ENCODE results near the gene TAS2R41. TPM values are rescaled to one million over a fixed set of nuclear protein-coding genes. Genes with fewer than 3 reads are reported as not detected.

Gene TAS2R41
- total RNA-seq, 4 donors from 2014 or later: not detected

DNA sequence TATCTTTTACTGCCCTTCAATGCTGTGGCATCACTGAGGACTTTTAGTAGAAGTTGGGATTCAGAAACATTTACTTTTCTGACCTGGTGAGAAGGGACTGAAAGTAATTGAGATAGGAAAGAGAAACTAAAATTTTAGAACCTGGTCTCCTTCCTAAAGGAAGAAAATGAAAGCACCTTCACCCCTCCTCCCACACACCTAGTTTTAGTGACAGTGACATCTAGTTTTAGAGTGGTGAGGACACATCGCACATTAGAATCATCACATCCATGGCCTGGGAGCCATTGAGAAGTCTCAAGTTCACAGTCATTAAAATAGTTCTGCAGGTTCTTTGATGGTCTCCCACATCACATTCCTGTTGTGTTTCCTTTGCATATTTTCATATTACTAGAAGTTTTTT is 16.1 kb downstream of the TAS2R41 start:
- Histone ChIP-seq H3K9me3 (no peaks in the 10 kb centered on the region), H3K27me3 (no peaks in the 10 kb centered on the region), H3K27ac (no peak overlapping the region), H3K4me3 (no peak overlapping the region), H3K36me3 (no peaks in the 10 kb centered on the region), H3K4me1 (peaks cover 28% of the 10 kb centered on the region)
- TF ChIP-seq EP300 (IDR thresholded peaks at IDR 0.05) (no peak), CTCF (IDR thresholded peaks at IDR 0.05) (no peak), POLR2AphosphoS5 (IDR thresholded peaks at IDR 0.05) (no peak), POLR2A (IDR thresholded peaks at IDR 0.05) (no peak)
- DNase-seq (ENCODE audit: low spot score in 2 of 2): no peak
- WGBS: 97% methylated on average over 1 of the region's 1 CpG

GRCh38 chr7:143494622-143495021 is 16.9 kb downstream of the TAS2R41 start:
- TF ChIP-seq POLR2AphosphoS5 (IDR thresholded peaks at IDR 0.05): no peak
- TF ChIP-seq CTCF (IDR thresholded peaks at IDR 0.05): no peak
- no peak for TF ChIP-seq EP300 (IDR thresholded peaks at IDR 0.05)
- no peaks in the 10 kb centered on the region for H3K36me3 ChIP-seq
- H3K9me3 ChIP-seq: no peaks in the 10 kb centered on the region
- DNase-seq (ENCODE audit: low spot score in 2 of 2): no peak
- H3K27me3 ChIP-seq: no peaks in the 10 kb centered on the region
- no peak overlapping the region for H3K27ac ChIP-seq
- WGBS: 42% methylated on average over 1 of the region's 1 CpG
- no peak overlapping the region for H3K4me3 ChIP-seq
- H3K4me1 ChIP-seq: peaks cover 36% of the 10 kb centered on the region

- H3K27ac ChIP-seq: no peak overlapping the region
- no peaks in the 10 kb centered on the region for H3K27me3 ChIP-seq
- no peaks in the 10 kb centered on the region for H3K9me3 ChIP-seq
- TF ChIP-seq CTCF (IDR thresholded peaks at IDR 0.05) (no peak), POLR2AphosphoS5 (IDR thresholded peaks at IDR 0.05) (no peak), POLR2A (IDR thresholded peaks at IDR 0.05) (no peak), EP300 (IDR thresholded peaks at IDR 0.05) (no peak)
- H3K4me1 ChIP-seq: peaks cover 42% of the 10 kb centered on the region
- DNase-seq (ENCODE audit: low spot score in 2 of 2): no peak
- no peak overlapping the region for H3K4me3 ChIP-seq
- no peaks in the 10 kb centered on the region for H3K36me3 ChIP-seq
These were observed 18.2 kb downstream of the TAS2R41 start for GRCh38 chr7:143495851-143496250.

GRCh38 chr7:143496263-143496662 is 18.6 kb downstream of the TAS2R41 start:
- Histone ChIP-seq H3K4me1 (peaks cover 38% of the 10 kb centered on the region), H3K4me3 (no peak overlapping the region), H3K9me3 (no peaks in the 10 kb centered on the region), H3K36me3 (no peaks in the 10 kb centered on the region), H3K27ac (no peak overlapping the region), H3K27me3 (no peaks in the 10 kb centered on the region)
- TF ChIP-seq EP300 (IDR thresholded peaks at IDR 0.05) (no peak), POLR2AphosphoS5 (IDR thresholded peaks at IDR 0.05) (no peak), CTCF (IDR thresholded peaks at IDR 0.05) (no peak), POLR2A (IDR thresholded peaks at IDR 0.05) (no peak)
- no peak for DNase-seq (ENCODE audit: low spot score in 2 of 2)
- WGBS: 86% methylated on average over 3 of the region's 3 CpGs

GRCh38 chr7:143497008-143497795 is 19.5 kb downstream of the TAS2R41 start:
- Histone ChIP-seq H3K9me3 (no peaks in the 10 kb centered on the region), H3K27me3 (no peaks in the 10 kb centered on the region), H3K36me3 (no peaks in the 10 kb centered on the region), H3K27ac (no peak overlapping the region), H3K4me3 (no peak overlapping the region), H3K4me1 (peaks cover 28% of the 10 kb centered on the region)
- 81% methylated on average over 4 of the region's 4 CpGs for WGBS
- no peak for DNase-seq (ENCODE audit: low spot score in 2 of 2)
- TF ChIP-seq EP300 (IDR thresholded peaks at IDR 0.05) (no peak), POLR2AphosphoS5 (IDR thresholded peaks at IDR 0.05) (no peak), POLR2A (IDR thresholded peaks at IDR 0.05) (no peak), CTCF (IDR thresholded peaks at IDR 0.05) (no peak)
